Measurements from ENCODE around the gene B3GALT4.
"Not testable (repeated sequence)": the region's sequence is repeated elsewhere in the genome, so short reads cannot be mapped to it uniquely, and the experiment has no call there.

B3GALT4 gene, protein sequence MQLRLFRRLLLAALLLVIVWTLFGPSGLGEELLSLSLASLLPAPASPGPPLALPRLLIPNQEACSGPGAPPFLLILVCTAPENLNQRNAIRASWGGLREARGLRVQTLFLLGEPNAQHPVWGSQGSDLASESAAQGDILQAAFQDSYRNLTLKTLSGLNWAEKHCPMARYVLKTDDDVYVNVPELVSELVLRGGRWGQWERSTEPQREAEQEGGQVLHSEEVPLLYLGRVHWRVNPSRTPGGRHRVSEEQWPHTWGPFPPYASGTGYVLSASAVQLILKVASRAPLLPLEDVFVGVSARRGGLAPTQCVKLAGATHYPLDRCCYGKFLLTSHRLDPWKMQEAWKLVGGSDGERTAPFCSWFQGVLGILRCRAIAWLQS

GRCh38 chr6:33276864-33277662 lies at the start of gene B3GALT4:
TSS of gene B3GALT4 (plus strand) at chr6:33277123. CDS start at chr6:33277420, 297 bp downstream.
- DNase-seq (ENCODE audit: low spot score): peak; percentile 86

DNA sequence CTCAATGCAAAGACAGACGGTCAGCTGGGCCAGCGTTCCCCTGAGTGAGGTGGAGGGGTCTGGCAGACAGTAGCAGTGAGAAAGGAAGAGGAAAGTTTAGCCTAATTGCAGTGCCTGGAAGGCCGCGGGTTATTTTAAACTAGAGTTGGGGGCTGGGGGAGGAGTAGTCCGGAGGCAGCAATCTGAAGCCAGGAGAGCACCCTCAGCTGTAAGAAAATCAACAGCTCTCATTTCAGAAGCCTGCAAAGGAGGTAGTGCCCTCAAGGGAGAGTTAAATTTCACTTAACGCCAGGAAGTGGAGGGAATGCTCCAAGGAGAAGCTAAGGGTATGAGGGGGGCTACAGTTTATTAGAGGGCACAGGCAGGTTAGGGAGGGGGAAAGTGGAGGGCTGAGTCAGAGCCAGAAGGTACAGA lies 41.7 kb upstream of the B3GALT4 start:
- no peak for DNase-seq (ENCODE audit: low spot score)

DNA sequence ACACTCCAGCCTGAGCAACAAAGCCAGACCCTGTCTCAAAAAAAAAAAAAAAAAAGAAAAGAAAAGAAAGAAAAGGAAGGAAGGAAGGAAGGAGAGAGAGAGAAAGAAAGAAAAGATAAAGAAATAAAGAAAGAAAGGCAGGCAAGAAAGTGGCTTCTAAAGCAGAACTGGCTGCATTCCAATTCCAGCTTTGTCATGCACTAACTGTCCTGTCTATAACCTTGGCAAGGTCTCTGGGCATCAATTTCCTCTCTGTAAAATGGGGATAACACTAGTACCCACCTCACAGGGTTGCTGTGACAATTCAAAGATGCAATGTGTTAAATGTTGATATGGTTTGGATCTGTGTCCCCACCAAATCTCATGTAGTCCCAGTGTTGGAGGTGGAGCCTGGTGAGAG lies 40.6 kb upstream of the B3GALT4 start:
- DNase-seq (ENCODE audit: low spot score): no peak

DNA sequence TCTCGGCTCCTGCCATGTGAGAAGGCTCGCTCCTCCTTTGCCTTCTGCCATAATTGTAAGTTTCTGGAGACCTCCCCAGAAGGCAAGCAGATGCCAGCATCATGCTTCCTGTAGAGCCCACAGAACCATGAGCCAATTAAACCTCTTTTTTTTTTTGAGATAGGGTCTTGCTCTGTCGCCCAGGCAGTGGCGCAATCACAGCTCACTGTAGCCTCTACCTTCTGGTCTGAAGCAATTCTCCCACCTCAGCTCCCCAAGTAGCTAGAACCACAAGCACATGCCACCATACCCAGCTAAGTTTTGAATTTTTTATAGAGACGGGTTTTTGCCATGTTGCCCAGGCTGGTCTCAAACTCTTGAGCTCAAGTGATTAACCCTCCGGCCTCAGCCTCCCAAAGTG lies 40.1 kb upstream of the B3GALT4 start:
- no peak for DNase-seq (ENCODE audit: low spot score)

DNA sequence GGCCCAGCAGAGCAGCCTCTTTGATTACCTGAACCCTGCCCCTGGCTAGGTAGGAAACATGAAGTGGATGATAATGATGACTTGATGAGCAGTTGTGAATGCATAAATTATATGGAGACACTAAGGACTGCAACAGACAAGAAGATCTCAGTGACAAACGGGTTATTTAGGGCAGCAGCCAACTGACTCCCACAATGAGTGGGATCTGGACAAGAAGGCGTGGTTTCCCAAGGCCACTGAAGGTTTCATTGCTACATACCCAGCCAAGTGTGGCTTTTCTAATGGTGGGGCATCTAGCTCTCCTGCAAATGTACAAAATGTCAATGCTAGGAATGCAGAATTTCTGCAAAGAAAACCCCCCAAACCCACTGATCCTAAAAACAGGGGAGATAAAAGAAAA lies 39.2 kb upstream of the B3GALT4 start:
- DNase-seq (ENCODE audit: low spot score): no peak

- no peak for DNase-seq (ENCODE audit: low spot score)
Measured at GRCh38 chr6:33241968-33242367, 35.0 kb upstream of the B3GALT4 start.

DNA sequence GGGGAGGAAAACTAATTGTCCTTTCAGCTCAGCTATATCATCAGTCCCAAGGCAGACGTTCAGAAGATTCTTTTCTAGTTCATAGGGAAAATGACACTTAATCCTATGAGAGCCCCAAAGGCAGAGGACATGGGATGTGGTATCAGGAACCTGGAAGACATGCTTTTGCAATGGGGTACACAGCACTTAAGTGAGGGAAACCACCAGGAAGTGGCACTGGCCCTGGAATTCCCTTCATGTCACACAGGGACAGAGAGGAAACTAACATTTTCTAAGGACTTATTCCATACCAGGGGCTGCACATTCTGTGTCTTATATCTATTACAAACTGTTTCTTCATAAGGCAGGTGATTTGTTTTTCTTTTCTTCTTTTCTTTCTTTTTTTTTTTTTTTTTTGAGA lies 33.4 kb upstream of the B3GALT4 start:
- no peak for DNase-seq (ENCODE audit: low spot score)

DNA sequence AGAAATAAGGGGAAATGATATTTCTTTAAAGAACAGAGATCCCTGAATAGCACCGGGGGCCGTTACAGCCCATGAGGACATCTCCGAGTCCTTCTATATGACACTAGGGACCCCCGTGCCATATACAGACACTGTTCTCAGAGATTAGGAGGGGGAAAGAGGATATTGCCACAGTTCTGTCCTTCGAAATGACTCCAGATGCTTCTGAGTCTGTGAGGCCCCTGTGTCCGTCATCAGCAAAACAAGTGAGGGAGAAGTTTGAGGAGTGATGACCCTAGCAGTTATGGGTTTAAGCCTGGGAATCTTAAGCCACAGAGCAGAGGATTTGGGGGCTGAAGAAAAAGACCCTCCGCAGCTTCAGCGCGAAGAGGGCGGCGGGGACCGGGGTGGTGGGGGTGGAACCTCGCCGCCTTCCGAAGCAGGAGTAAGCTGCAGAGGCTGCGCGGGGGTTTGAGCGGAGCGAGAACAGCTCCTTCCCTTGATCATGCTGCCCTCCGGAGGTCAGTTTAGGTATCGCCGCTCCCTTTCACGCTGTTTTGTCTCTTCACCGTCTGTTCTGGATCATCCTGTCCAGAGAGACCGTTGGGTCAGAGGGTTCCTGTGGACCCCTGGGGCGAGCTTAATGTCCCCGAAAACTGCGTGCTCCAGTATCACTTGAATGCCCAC lies 28.8 kb upstream of the B3GALT4 start:
- peak; percentile 85 for DNase-seq (ENCODE audit: low spot score)

DNA sequence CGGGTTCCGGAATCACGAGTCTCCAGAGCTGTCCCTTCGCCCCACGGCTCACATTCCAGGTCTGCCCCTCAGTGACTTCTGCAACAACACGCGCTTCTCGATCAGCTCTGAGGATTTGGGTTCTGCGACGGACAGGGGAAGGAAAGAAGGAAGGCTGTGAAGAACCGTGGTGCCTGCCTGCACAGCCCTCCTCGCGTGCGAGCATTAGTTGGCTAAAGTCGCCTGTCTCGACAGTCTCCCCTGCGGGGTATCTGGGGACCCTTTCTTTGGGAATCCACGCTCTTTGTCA lies 28.3 kb upstream of the B3GALT4 start:
- DNase-seq (ENCODE audit: low spot score): peak; percentile 41

- peak; percentile 93 for DNase-seq (ENCODE audit: low spot score)
Measured at GRCh38 chr6:33248932-33249731, 27.8 kb upstream of the B3GALT4 start.

GRCh38 chr6:33249732-33250630 lies 26.9 kb upstream of the B3GALT4 start:
- DNase-seq (ENCODE audit: low spot score): peak; percentile 62

- DNase-seq (ENCODE audit: low spot score): no peak
Measured at GRCh38 chr6:33250731-33251130, 26.2 kb upstream of the B3GALT4 start.

- DNase-seq (ENCODE audit: low spot score): no peak
Measured at GRCh38 chr6:33251395-33252012, 25.4 kb upstream of the B3GALT4 start.

DNA sequence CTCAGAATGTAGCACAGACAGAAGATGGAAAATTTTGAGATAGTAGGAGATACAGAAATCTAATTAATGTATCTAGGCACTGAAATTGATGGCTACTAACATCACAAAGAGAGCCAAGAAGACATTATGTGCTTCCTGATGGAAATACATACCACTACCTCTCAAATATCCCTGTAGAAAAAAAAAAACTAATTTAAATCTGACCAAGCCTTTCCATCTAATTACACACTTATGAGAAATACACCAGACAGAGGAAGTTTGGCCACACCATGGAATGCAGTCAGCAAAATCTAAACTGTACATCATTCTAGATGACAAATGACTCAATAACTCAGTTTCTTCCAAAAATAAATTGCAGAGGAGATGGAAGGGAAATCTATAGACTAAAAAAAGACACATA lies 24.2 kb upstream of the B3GALT4 start:
- no peak for DNase-seq (ENCODE audit: low spot score)

DNA sequence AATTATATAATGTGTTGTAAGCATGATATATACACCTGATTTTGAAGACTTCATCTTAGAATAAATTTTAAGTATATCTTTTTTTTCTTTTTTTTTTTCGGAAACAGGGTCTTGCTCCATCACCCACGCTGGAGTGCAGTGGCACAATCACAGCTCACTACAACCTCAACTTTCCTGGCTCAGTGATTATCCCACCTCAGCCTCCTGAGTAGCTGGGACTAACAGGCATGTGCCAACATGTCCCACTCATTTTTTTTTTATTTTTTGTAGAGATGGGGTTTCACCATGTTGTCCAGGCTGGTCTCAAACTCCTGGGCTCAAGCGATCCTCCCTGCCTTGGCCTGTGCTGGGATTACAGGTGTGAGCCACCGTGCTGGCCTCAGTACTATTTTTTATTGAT lies 22.3 kb upstream of the B3GALT4 start:
- no peak for DNase-seq (ENCODE audit: low spot score)

- no peak for DNase-seq (ENCODE audit: low spot score)
Measured at GRCh38 chr6:33259032-33259431, 17.9 kb upstream of the B3GALT4 start.

GRCh38 chr6:33262490-33262889 lies 14.4 kb upstream of the B3GALT4 start:
- DNase-seq (ENCODE audit: low spot score): not testable (repeated sequence)

DNA sequence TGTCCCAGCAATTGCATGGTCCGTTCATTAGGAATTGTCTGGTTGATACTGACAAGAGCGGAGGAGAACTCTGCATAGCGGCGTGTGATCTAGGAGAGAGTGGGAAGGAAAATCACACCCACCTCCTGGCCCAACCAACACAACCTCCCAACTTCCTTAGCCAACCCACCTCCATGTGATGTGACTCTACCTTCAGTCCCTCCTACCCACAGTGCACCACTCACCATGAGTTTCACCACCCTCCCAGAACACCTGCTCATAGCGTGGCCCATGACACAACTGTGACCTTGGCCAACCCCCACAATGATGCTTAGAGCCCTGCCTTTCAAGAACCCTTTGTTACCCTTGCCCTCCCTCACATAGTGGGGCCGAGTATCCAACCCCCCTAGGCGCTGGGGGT lies 12.9 kb upstream of the B3GALT4 start:
- DNase-seq (ENCODE audit: low spot score): no peak

- DNase-seq (ENCODE audit: low spot score): no peak
Measured at GRCh38 chr6:33271117-33271467, 5.8 kb upstream of the B3GALT4 start.

DNA sequence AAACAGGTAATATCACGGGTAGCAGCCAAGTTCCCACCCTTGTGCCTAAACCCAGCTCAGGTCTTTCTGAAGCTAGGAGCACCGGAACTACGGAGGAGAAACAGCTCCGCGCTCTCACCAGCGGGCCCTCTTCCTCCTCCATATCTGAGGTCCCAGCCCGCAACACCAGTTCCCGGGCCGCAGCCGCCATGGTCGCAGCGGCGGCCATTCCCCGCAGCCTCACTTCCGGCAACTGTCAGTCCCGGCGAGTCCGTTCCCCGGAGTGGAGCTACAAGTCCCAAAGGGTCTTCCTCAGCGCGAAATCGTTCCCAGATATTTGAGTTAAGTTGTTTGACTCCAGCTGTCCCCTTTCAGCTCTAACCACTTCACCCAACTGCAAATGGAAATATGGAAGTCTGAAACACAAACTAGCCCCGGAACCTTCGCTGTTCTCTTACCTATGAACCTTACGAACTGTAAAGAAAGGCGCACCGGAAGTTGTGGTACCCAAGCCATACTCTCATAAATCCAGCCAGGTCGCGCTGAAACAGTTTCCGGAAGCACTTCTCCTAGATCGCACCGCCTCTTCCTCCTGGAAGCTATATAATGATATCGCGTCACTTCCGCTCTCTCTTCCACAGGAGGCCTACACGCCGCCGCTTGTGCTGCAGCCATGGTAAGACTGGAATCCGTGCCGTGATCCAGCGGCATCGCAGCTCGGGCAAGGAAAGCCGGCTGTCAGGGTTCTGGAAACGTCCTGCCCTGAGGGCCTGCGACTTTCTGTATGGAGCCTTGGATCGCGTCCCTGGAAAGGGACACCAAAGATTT lies 5.3 kb upstream of the B3GALT4 start, which contains the start of the genes RPS18 and VPS52:
TSS of gene RPS18 (plus strand) at position 608 of the 807 bp plus-strand sequence. CDS start at position 653, 45 bp downstream.
TSS of gene VPS52 (minus strand) at position 409 of the 807 bp plus-strand sequence. CDS start at position 208, 201 bp downstream.
- DNase-seq (ENCODE audit: low spot score): peak; percentile 88

Data from D341Med (cell line).